Measurements from ENCODE around the gene DTHD1.

DTHD1 gene

GRCh38 chr4:36385951-36386571 lies 104.6 kb downstream of the DTHD1 start:
- 0 out of 2 replicates have a peak overlapping the region, but pooled peaks have one; percentile 38 for H3K27ac ChIP-seq (ENCODE audit: low read length)
- peak overlapping the region; percentile 41; the same call in 1 of the 2 replicates for H3K4me2 ChIP-seq (ENCODE audit: insufficient read depth, low read length)
- peaks cover 14% of the 10 kb centered on the region for H3K4me1 ChIP-seq (ENCODE audit: insufficient read depth, low read length)
- no peaks in the 10 kb centered on the region for H3K79me2 ChIP-seq (ENCODE audit: insufficient read depth, low read length)
- no peak for TF ChIP-seq EZH2 (IDR thresholded peaks at IDR 0.05; ENCODE audit: borderline replicate concordance, low read depth, low read length, severe bottlenecking)
- TF ChIP-seq, protein P1, sequence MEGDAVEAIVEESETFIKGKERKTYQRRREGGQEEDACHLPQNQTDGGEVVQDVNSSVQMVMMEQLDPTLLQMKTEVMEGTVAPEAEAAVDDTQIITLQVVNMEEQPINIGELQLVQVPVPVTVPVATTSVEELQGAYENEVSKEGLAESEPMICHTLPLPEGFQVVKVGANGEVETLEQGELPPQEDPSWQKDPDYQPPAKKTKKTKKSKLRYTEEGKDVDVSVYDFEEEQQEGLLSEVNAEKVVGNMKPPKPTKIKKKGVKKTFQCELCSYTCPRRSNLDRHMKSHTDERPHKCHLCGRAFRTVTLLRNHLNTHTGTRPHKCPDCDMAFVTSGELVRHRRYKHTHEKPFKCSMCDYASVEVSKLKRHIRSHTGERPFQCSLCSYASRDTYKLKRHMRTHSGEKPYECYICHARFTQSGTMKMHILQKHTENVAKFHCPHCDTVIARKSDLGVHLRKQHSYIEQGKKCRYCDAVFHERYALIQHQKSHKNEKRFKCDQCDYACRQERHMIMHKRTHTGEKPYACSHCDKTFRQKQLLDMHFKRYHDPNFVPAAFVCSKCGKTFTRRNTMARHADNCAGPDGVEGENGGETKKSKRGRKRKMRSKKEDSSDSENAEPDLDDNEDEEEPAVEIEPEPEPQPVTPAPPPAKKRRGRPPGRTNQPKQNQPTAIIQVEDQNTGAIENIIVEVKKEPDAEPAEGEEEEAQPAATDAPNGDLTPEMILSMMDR (IDR thresholded peaks at IDR 0.05; ENCODE audit: borderline replicate concordance, extremely low read depth, low read length, poor library complexity, severe bottlenecking), result no peak
- DNase-seq (peak; percentile 45), ATAC-seq (ENCODE audit: insufficient read depth, low read depth) (peak; percentile 97)
- peak overlapping the region in 1 of 2 experiments; percentile 18; a peak in 1 of 4 replicates for H3K4me3 ChIP-seq (ENCODE audit: low read depth in 1 of 2, low read length in 2 of 2)
- no peaks in the 10 kb centered on the region for H3K36me3 ChIP-seq (ENCODE audit: insufficient read depth, low read length)
- H2AFZ ChIP-seq (ENCODE audit: low read depth, low read length), result peak overlapping the region; percentile 72
- H3K27me3 ChIP-seq (ENCODE audit: insufficient read depth, low read length, poor library complexity), result no peaks in the 10 kb centered on the region
- H3K9me3 ChIP-seq (ENCODE audit: insufficient read depth, low read length, severe bottlenecking), result no peaks in the 10 kb centered on the region
- H3K9ac ChIP-seq (ENCODE audit: low read depth, low read length), result no peak overlapping the region
- no peaks in the 10 kb centered on the region for H4K20me1 ChIP-seq (ENCODE audit: insufficient read depth, low read length)

DNA sequence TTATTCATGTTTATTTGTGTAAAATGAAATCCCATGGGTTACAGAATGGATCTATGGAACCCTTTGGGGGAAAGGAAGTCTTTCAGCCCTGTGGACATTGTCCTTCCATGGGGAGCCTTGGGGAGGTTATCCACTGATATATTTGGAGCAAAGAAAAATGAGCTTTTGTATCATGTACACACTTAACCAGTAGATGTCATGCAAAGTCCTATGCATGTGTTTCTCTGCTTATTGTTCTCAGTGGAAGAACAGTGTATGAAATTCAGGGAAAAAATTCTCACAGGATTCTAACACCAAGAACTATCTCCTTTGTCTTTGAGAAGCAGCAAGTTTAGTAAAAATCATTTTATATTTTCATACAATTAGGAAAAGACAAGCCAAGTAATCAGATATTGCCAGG lies 105.3 kb downstream of the DTHD1 start:
- Histone ChIP-seq H3K4me3 (ENCODE audit: low read depth in 1 of 2, low read length in 2 of 2) (no peak overlapping the region), H3K9me3 (ENCODE audit: insufficient read depth, low read length, severe bottlenecking) (no peaks in the 10 kb centered on the region), H3K27me3 (ENCODE audit: insufficient read depth, low read length, poor library complexity) (no peaks in the 10 kb centered on the region), H4K20me1 (ENCODE audit: insufficient read depth, low read length) (no peaks in the 10 kb centered on the region), H2AFZ (ENCODE audit: low read depth, low read length) (no peak overlapping the region), H3K4me2 (ENCODE audit: insufficient read depth, low read length) (no peak overlapping the region), H3K9ac (ENCODE audit: low read depth, low read length) (no peak overlapping the region), H3K79me2 (ENCODE audit: insufficient read depth, low read length) (no peaks in the 10 kb centered on the region), H3K27ac (ENCODE audit: low read length) (no peak overlapping the region), H3K36me3 (ENCODE audit: insufficient read depth, low read length) (no peaks in the 10 kb centered on the region), H3K4me1 (ENCODE audit: insufficient read depth, low read length) (peaks cover 14% of the 10 kb centered on the region)
- ATAC-seq (ENCODE audit: insufficient read depth, low read depth), result no peak
- TF ChIP-seq, protein P1 (IDR thresholded peaks at IDR 0.05; ENCODE audit: borderline replicate concordance, extremely low read depth, low read length, poor library complexity, severe bottlenecking), result peak; percentile 37
- TF ChIP-seq EZH2 (IDR thresholded peaks at IDR 0.05; ENCODE audit: borderline replicate concordance, low read depth, low read length, severe bottlenecking), result no peak
- DNase-seq, result no peak

GRCh38 chr4:36388710-36389109 lies 107.3 kb downstream of the DTHD1 start:
- Histone ChIP-seq H4K20me1 (ENCODE audit: insufficient read depth, low read length) (no peaks in the 10 kb centered on the region), H3K79me2 (ENCODE audit: insufficient read depth, low read length) (no peaks in the 10 kb centered on the region), H3K4me3 (ENCODE audit: low read depth in 1 of 2, low read length in 2 of 2) (no peak overlapping the region), H3K9me3 (ENCODE audit: insufficient read depth, low read length, severe bottlenecking) (no peaks in the 10 kb centered on the region), H3K9ac (ENCODE audit: low read depth, low read length) (no peak overlapping the region), H3K27ac (ENCODE audit: low read length) (no peak overlapping the region), H3K27me3 (ENCODE audit: insufficient read depth, low read length, poor library complexity) (no peaks in the 10 kb centered on the region), H3K4me2 (ENCODE audit: insufficient read depth, low read length) (no peak overlapping the region), H3K4me1 (ENCODE audit: insufficient read depth, low read length) (peaks cover 14% of the 10 kb centered on the region), H2AFZ (ENCODE audit: low read depth, low read length) (no peak overlapping the region), H3K36me3 (ENCODE audit: insufficient read depth, low read length) (no peaks in the 10 kb centered on the region)
- TF ChIP-seq, protein P1 (IDR thresholded peaks at IDR 0.05; ENCODE audit: borderline replicate concordance, extremely low read depth, low read length, poor library complexity, severe bottlenecking), result no peak
- no peak for TF ChIP-seq EZH2 (IDR thresholded peaks at IDR 0.05; ENCODE audit: borderline replicate concordance, low read depth, low read length, severe bottlenecking)
- ATAC-seq (ENCODE audit: insufficient read depth, low read depth) (no peak), DNase-seq (no peak)
